Measurements from ENCODE around the gene MAP2K5. TPM values are rescaled to one million over a fixed set of nuclear protein-coding genes. Genes with fewer than 3 reads are reported as not detected.
"Not testable (repeated sequence)": the region's sequence is repeated elsewhere in the genome, so short reads cannot be mapped to it uniquely, and the experiment has no call there.

Gene MAP2K5
- total RNA-seq, 2 donors from 2014 or later, result 14.5 to 24.7 TPM

GRCh38 chr15:67660446-67660845 lies 117.9 kb downstream of the MAP2K5 start:
- H3K4me3 Mint-ChIP-seq, result no peak overlapping the region
- H3K27me3 Mint-ChIP-seq, result no peaks in the 10 kb centered on the region
- ATAC-seq (no peak), DNase-seq (ENCODE audit: low spot score) (no peak)
- H3K36me3 Mint-ChIP-seq, result peaks cover 7% of the 10 kb centered on the region
- peaks cover 5% of the 10 kb centered on the region for H3K9me3 Mint-ChIP-seq
- no peaks in the 10 kb centered on the region for H3K4me1 Mint-ChIP-seq (ENCODE audit: low read depth in 2 of 2)
- no peak overlapping the region for H3K27ac Mint-ChIP-seq

DNA sequence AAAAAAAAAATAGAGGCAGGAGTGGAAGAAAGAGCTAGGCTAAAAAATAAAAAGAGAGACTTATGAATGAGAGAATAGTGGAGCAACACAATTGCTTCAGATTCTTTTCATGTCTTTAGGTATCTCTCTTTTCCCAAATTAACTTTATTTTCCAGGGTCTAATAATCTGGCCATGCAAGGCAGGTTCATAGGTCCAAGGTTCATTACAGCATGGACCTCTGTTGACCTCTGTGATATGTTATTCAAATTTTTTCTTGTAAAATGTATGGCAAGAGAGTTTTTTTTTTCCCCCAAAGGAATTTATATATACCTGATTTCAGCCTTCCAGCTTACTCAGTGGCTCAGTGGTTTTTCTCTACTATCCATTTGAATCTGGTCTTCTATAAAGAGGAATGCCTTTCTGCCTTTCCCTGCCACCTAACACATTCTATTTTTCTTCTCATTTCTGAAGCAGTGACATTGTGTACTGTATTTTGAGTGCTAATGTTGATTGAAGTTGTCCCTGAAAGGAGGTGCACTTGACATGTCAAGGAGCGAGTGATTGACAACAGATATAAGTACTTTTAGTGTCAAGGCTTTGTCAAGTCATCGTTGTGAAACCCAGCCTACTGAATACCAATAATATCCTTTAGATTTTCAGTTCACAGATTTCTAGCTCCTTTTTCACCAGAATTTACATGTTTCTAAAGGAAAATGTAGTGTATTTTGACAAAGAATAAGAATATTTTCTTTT lies 118.5 kb downstream of the MAP2K5 start:
- DNase-seq (ENCODE audit: low spot score), result no peak
- no peak overlapping the region for H3K4me3 Mint-ChIP-seq
- H3K9me3 Mint-ChIP-seq, result no peaks in the 10 kb centered on the region
- peaks cover under 1% of the 10 kb centered on the region for H3K36me3 Mint-ChIP-seq
- no peak overlapping the region for H3K27ac Mint-ChIP-seq
- H3K4me1 Mint-ChIP-seq (ENCODE audit: low read depth in 2 of 2), result no peaks in the 10 kb centered on the region
- no peaks in the 10 kb centered on the region for H3K27me3 Mint-ChIP-seq
- no peak for ATAC-seq

DNA sequence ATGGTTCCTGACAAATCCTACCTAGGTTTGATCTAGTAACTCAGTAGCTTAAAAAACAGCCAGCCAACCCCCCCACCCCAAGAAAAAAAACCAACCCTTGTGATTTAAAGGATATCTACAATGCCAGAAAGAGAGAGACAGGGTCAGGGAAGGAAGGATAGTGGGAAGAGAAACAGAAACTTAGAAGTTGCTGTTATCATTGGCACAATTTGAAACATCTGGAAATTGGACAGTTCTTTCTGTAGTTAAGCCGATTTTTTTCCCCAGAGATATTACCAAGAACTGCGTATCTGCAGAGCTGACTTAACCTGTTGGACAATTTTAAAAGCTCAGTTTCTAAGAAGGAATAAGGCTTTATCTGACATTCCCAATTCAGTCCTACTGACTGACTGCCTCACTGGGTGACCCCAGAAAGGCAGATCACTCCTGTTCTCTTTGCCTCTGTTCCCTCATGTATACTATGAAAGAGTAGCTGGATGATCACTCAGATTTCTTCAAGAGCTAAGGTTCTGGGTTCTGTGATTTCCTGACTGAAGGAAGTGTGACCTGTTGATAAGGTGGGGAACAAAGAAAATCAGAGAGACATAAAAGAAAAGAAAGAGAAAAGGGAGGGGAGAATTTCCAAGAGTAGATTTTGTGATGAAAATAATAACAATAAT lies 128.3 kb downstream of the MAP2K5 start:
- Mint-ChIP-seq H3K36me3 (peaks cover 8% of the 10 kb centered on the region), H3K27ac (no peak overlapping the region), H3K9me3 (no peaks in the 10 kb centered on the region), H3K27me3 (no peaks in the 10 kb centered on the region), H3K4me3 (no peak overlapping the region), H3K4me1 (ENCODE audit: low read depth in 2 of 2) (no peaks in the 10 kb centered on the region)
- ATAC-seq, result no peak
- DNase-seq (ENCODE audit: low spot score), result no peak

- ATAC-seq; DNase-seq (ENCODE audit: low spot score); H3K27ac Mint-ChIP-seq; H3K4me3 Mint-ChIP-seq; H3K9me3 Mint-ChIP-seq; H3K36me3 Mint-ChIP-seq; H3K4me1 Mint-ChIP-seq (ENCODE audit: low read depth in 2 of 2); H3K27me3 Mint-ChIP-seq: not testable (repeated sequence)
Observed at GRCh38 chr15:67672834-67673233, 130.3 kb downstream of the MAP2K5 start.

DNA sequence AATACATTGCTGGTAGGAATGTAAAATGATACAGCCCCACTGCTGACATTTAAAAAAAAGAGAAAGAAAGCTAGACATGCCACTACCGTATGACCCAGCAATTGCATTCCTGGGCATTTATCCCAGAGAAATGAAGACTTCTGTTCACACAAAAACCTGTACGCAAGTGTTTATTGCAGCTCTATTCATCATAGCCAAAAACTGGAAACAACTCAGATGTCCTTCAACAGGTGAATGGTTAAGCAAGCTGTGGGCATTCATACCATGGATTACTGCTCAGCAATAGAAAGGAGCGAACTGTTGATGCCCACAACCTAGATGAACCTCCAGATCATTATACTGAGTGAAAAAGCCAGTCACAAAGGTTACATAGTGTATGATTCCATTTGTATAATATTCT lies 132.5 kb downstream of the MAP2K5 start:
- Mint-ChIP-seq H3K4me3 (no peak overlapping the region), H3K27ac (no peak overlapping the region), H3K36me3 (peaks cover 8% of the 10 kb centered on the region), H3K9me3 (no peaks in the 10 kb centered on the region), H3K27me3 (no peaks in the 10 kb centered on the region), H3K4me1 (ENCODE audit: low read depth in 2 of 2) (no peaks in the 10 kb centered on the region)
- DNase-seq (ENCODE audit: low spot score), result no peak
- ATAC-seq, result no peak

GRCh38 chr15:67678089-67678488 lies 135.6 kb downstream of the MAP2K5 start:
- Mint-ChIP-seq H3K27me3 (no peaks in the 10 kb centered on the region), H3K9me3 (no peaks in the 10 kb centered on the region), H3K4me1 (ENCODE audit: low read depth in 2 of 2) (peaks cover 0 to 2% of the 10 kb centered on the region in 2 donors), H3K27ac (no peak overlapping the region), H3K36me3 (no peaks in the 10 kb centered on the region), H3K4me3 (no peak overlapping the region)
- DNase-seq (ENCODE audit: low spot score), result no peak
- ATAC-seq, result no peak

GRCh38 chr15:67678993-67679392 lies 136.5 kb downstream of the MAP2K5 start:
- Mint-ChIP-seq H3K27ac (no peak overlapping the region), H3K9me3 (no peaks in the 10 kb centered on the region), H3K4me1 (ENCODE audit: low read depth in 2 of 2) (peaks cover 0 to 2% of the 10 kb centered on the region in 2 donors), H3K4me3 (no peak overlapping the region), H3K36me3 (peaks cover 8% of the 10 kb centered on the region), H3K27me3 (no peaks in the 10 kb centered on the region)
- ATAC-seq, result no peak
- DNase-seq (ENCODE audit: low spot score), result no peak

GRCh38 chr15:67680641-67681040 lies 138.1 kb downstream of the MAP2K5 start:
- H3K27ac Mint-ChIP-seq, result no peak overlapping the region

GRCh38 chr15:67685008-67685599 lies 142.6 kb downstream of the MAP2K5 start:
- ATAC-seq (no peak), DNase-seq (ENCODE audit: low spot score) (no peak)
- Mint-ChIP-seq H3K27ac (no peak overlapping the region), H3K4me1 (ENCODE audit: low read depth in 2 of 2) (peaks cover 0 to 2% of the 10 kb centered on the region in 2 donors), H3K4me3 (no peak overlapping the region), H3K9me3 (peaks cover 4% of the 10 kb centered on the region), H3K36me3 (peaks cover 28% of the 10 kb centered on the region), H3K27me3 (no peaks in the 10 kb centered on the region)

More at GRCh38 chr15:67680641-67681040, 138.1 kb downstream of the MAP2K5 start:
- Mint-ChIP-seq H3K4me1 (ENCODE audit: low read depth in 2 of 2) (peaks cover 0 to 2% of the 10 kb centered on the region in 2 donors), H3K36me3 (peaks cover 23% of the 10 kb centered on the region), H3K27me3 (no peaks in the 10 kb centered on the region), H3K9me3 (no peaks in the 10 kb centered on the region), H3K4me3 (no peak overlapping the region)
- DNase-seq (ENCODE audit: low spot score), result no peak
- ATAC-seq, result no peak

DNA sequence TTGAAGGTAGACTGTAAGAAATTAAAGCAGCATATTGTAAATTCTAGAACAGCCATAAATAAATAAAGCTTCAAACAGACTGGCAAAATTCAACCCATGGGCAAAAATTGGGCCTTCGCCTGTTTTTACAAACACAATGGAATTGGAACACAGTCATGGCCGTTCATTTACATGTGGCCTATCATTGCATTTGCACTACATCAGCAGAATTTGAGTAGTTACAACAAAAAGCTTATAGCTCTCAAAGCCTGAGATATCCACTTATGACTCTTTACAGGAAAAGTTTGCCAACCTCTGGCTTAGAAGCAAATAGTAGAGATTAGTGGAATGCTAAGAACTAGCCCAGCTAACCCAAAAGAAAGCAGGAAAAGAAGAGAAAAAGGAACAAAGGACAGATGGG lies 143.2 kb downstream of the MAP2K5 start:
- no peak for DNase-seq (ENCODE audit: low spot score)
- Mint-ChIP-seq H3K27me3 (no peaks in the 10 kb centered on the region), H3K4me1 (ENCODE audit: low read depth in 2 of 2) (no peaks in the 10 kb centered on the region), H3K36me3 (peaks cover 28% of the 10 kb centered on the region), H3K27ac (no peak overlapping the region), H3K4me3 (no peak overlapping the region), H3K9me3 (peaks cover 4% of the 10 kb centered on the region)
- ATAC-seq, result no peak

GRCh38 chr15:67690936-67691335 lies 148.4 kb downstream of the MAP2K5 start:
- no peaks in the 10 kb centered on the region for H3K4me1 Mint-ChIP-seq (ENCODE audit: low read depth in 2 of 2)
- DNase-seq (ENCODE audit: low spot score), result no peak
- H3K27me3 Mint-ChIP-seq, result no peaks in the 10 kb centered on the region
- ATAC-seq, result no peak
- no peak overlapping the region for H3K4me3 Mint-ChIP-seq
- peaks cover 2% of the 10 kb centered on the region for H3K36me3 Mint-ChIP-seq
- H3K27ac Mint-ChIP-seq, result no peak overlapping the region
- peaks cover 1% of the 10 kb centered on the region for H3K9me3 Mint-ChIP-seq

DNA sequence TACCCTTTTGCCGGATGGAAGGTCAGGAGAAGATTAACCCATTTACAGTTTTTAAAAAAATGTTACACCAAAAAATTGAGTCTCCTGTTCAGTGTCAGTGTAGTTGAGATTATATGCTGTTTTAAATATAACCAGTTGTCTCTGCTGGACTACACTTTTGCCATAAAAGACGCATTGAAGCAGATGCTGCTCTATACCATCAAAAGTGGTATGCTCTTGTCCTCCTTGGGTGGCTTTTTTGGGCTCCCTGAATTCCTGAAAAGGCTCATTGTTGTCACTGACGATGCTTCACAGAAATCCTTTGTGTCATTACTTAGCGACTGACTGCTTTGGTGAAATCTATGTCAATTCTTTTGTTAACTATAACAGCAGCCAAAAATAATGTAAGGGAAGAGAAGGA lies 148.9 kb downstream of the MAP2K5 start:
- Mint-ChIP-seq H3K9me3 (no peaks in the 10 kb centered on the region), H3K36me3 (no peaks in the 10 kb centered on the region), H3K4me1 (ENCODE audit: low read depth in 2 of 2) (no peaks in the 10 kb centered on the region), H3K27ac (no peak overlapping the region), H3K27me3 (no peaks in the 10 kb centered on the region), H3K4me3 (no peak overlapping the region)
- DNase-seq (ENCODE audit: low spot score) (no peak), ATAC-seq (no peak)

DNA sequence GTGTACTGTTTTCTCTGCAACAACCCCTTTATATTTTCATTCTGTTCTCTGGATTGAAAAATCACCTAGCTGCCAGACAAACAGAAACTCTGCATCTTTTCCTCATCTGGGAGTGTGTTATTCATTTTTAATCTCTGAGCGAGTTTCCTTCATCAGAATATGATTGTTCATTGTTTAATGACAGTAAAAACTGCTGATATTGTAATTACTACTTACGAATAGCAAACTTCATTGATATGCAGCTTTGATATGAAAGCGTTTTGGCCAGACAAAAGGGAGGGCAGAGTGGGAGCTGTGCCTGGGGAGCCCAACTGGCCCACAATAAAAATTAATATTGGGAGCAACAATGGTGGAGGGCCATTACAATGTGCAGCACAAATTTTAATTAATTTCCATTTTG lies 150.1 kb downstream of the MAP2K5 start:
- no peaks in the 10 kb centered on the region for H3K36me3 Mint-ChIP-seq
- H3K4me1 Mint-ChIP-seq (ENCODE audit: low read depth in 2 of 2), result no peaks in the 10 kb centered on the region
- ATAC-seq, result no peak
- H3K27me3 Mint-ChIP-seq, result no peaks in the 10 kb centered on the region
- H3K4me3 Mint-ChIP-seq, result no peak overlapping the region
- no peak overlapping the region for H3K27ac Mint-ChIP-seq
- no peaks in the 10 kb centered on the region for H3K9me3 Mint-ChIP-seq
- DNase-seq (ENCODE audit: low spot score), result no peak

DNA sequence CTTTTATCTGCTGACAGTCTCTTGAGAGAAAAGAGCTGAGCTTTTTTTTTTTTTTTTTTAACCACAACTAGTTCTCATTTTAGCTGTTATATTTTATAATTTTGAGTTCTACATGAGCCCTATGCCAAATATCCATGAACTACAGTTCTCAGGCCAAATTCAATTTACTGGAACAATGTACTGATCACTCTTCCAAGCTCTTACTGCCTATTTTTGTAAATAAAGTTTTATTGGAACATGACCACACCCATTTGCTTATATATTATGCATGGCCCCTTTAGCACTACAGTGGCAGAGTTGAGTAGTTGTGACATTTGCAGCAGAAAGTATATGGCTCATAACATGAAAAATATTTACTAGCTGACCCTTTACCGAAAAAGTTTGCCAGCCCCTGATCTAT lies 153.6 kb downstream of the MAP2K5 start:
- no peaks in the 10 kb centered on the region for H3K9me3 Mint-ChIP-seq
- H3K27me3 Mint-ChIP-seq, result no peaks in the 10 kb centered on the region
- H3K4me1 Mint-ChIP-seq (ENCODE audit: low read depth in 2 of 2), result no peaks in the 10 kb centered on the region
- H3K27ac Mint-ChIP-seq, result no peak overlapping the region
- no peaks in the 10 kb centered on the region for H3K36me3 Mint-ChIP-seq
- no peak overlapping the region for H3K4me3 Mint-ChIP-seq
- DNase-seq (ENCODE audit: low spot score) (no peak), ATAC-seq (no peak)
